ENCODE data around the gene PGAP3.

- TF ChIP-seq POLR2AphosphoS5 (IDR thresholded peaks at IDR 0.05; ENCODE audit: low read depth, low read length) (no peak), POLR2A (IDR thresholded peaks at IDR 0.05; ENCODE audit: low read depth, low read length) (no peak), TAF1 (IDR thresholded peaks at IDR 0.05; ENCODE audit: borderline replicate concordance, low read depth, low read length) (no peak)
These were observed 60.7 kb downstream of the PGAP3 start for GRCh38 chr17:39627047-39627711.
